Measurements from ENCODE around the gene ISOC2.

DNA sequence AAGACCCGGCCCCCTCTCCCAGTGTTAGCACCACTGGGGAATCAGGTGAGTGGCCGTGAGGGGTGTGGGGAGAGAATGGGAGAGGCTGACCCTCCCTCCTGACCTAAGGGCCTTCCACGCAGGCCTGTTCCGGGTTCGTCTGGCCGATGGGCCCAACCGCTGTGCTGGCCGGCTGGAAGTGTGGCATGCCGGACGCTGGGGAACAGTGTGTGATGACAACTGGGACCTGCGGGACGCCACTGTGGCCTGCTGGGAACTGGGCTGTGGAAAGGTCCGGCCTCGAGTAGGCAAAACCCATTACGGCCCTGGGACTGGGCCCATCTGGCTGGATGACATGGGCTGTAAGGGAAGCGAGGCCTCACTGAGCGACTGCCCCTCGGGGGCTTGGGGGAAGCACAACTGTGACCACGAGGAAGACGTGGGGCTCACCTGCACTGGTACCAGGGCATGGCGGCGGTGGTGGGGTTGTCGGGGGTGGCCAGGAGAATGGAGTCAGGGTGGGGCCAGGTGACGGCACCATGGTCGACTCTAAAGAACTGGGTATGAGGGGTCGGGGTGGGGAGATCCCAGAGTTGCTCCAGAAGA, 39.0 kb upstream of the ISOC2 start:
- TF ChIP-seq, protein P1, sequence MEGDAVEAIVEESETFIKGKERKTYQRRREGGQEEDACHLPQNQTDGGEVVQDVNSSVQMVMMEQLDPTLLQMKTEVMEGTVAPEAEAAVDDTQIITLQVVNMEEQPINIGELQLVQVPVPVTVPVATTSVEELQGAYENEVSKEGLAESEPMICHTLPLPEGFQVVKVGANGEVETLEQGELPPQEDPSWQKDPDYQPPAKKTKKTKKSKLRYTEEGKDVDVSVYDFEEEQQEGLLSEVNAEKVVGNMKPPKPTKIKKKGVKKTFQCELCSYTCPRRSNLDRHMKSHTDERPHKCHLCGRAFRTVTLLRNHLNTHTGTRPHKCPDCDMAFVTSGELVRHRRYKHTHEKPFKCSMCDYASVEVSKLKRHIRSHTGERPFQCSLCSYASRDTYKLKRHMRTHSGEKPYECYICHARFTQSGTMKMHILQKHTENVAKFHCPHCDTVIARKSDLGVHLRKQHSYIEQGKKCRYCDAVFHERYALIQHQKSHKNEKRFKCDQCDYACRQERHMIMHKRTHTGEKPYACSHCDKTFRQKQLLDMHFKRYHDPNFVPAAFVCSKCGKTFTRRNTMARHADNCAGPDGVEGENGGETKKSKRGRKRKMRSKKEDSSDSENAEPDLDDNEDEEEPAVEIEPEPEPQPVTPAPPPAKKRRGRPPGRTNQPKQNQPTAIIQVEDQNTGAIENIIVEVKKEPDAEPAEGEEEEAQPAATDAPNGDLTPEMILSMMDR (IDR thresholded peaks at IDR 0.05; ENCODE audit: low read length): no peak
- TF ChIP-seq EZH2 (IDR thresholded peaks at IDR 0.05; ENCODE audit: borderline replicate concordance, low read length): no peak

Data from OCI-LY1 (cell line).